NCI-H2107 treated with DMSO at 0.1 percent for 48 hours (cell line): Measurements from ENCODE around the gene KRT17.
"Not testable (repeated sequence)": the region's sequence is repeated elsewhere in the genome, so short reads cannot be mapped to it uniquely, and the experiment has no call there.

Experiments used
- DNase-seq: peaks from one replicate; lab custom pipeline; 2025; ENCODE audit not compliant: unreplicated experiment; lab: John Stamatoyannopoulos, UW

KRT17 gene

GRCh38 chr17:41654678-41655607 is 30.6 kb upstream of the KRT17 start:
- DNase-seq = no peak

GRCh38 chr17:41653892-41654677 is 29.7 kb upstream of the KRT17 start:
- DNase-seq = no peak

GRCh38 chr17:41653421-41653820 is 29.0 kb upstream of the KRT17 start:
- no peak for DNase-seq

- DNase-seq = no peak
Measured at GRCh38 chr17:41652461-41652970, 28.1 kb upstream of the KRT17 start.

GRCh38 chr17:41651625-41652460 is 27.5 kb upstream of the KRT17 start:
- no peak for DNase-seq

GRCh38 chr17:41650794-41651624 is 26.6 kb upstream of the KRT17 start:
- DNase-seq = no peak

GRCh38 chr17:41649923-41650519 is 25.6 kb upstream of the KRT17 start:
- DNase-seq = no peak

GRCh38 chr17:41648411-41649195 is 24.2 kb upstream of the KRT17 start:
- peak; percentile 33 for DNase-seq

GRCh38 chr17:41647940-41648410 is 23.6 kb upstream of the KRT17 start:
- DNase-seq = no peak

- DNase-seq = no peak
Measured at GRCh38 chr17:41647038-41647813, 22.9 kb upstream of the KRT17 start.

GRCh38 chr17:41642252-41643156 is 18.1 kb upstream of the KRT17 start:
- DNase-seq = no peak

GRCh38 chr17:41640596-41640995 is 16.2 kb upstream of the KRT17 start:
- DNase-seq = not testable (repeated sequence)

- no peak for DNase-seq
Measured at GRCh38 chr17:41639492-41640473, 15.4 kb upstream of the KRT17 start.

- DNase-seq = no peak
Measured at GRCh38 chr17:41638941-41639340, 14.6 kb upstream of the KRT17 start.

GRCh38 chr17:41638194-41638593 is 13.8 kb upstream of the KRT17 start:
- no peak for DNase-seq

- DNase-seq = no peak
Measured at GRCh38 chr17:41636652-41637051, 12.3 kb upstream of the KRT17 start.
